ENCODE results near the gene PDE6C.

Gene PDE6C

DNA sequence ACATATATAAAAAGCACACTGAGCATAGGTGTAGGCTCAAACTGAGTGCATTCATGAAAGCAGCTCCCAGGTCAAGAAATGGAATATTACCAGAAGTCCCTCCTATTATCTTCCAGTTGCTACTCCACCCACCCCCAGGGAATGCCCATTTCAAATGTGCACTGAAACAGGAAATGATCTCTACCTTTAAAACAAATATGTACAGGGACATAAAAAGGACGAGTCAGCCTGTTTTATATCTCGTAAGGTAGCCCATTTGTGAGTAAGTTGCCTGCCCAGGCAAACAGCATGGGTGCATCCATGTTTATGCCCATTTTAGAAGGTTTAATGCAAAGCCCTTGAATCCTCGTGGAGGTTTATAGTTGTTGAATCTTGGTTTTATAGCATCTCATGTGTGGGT, 35.4 kb upstream of the PDE6C start:
- H3K27me3 ChIP-seq (ENCODE audit: control insufficient read depth in 5 of 5, insufficient read depth in 4 of 5, low read length in 5 of 5), result no peaks in the 10 kb centered on the region
- H3K4me1 ChIP-seq (ENCODE audit: control insufficient read depth in 5 of 5, insufficient read depth in 5 of 5, low read length in 5 of 5), result peaks cover 0 to 19% (median 12%) of the 10 kb centered on the region in 5 donors
- H3K27ac ChIP-seq (ENCODE audit: low read depth, low read length), result no peak overlapping the region
- no peak overlapping the region for H3K9ac ChIP-seq (ENCODE audit: low read length in 5 of 5)
- peaks cover 0 to 7% (median 0%) of the 10 kb centered on the region in 5 donors for H3K9me3 ChIP-seq (ENCODE audit: control insufficient read depth in 5 of 5, low read length in 5 of 5)
- H3K36me3 ChIP-seq (ENCODE audit: control insufficient read depth in 5 of 5, insufficient read depth in 5 of 5, low read length in 5 of 5), result peaks cover 0 to 7% (median 6%) of the 10 kb centered on the region in 5 donors
- H3K4me3 ChIP-seq (ENCODE audit: low read depth in 1 of 5, low read length in 5 of 5), result no peak overlapping the region

DNA sequence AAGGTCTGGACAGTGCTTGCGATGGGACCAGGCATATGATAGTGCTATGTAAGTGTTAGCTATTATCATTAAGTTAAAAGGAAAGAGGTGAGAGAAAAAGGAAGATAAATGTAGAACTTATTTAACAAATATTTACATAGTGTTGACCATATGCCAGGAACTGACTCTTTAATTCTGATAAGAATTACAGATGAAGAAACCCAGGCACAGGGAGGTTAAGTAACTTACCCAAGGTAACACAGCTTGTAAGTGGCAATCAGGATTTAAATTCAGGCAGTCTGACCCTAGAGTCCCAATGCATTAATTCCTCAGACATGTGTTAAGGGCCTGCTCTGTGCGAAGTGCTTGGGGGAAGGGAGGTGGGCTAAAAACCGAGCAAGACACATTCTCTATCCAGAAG, 34.8 kb upstream of the PDE6C start:
- Histone ChIP-seq H3K4me1 (ENCODE audit: control insufficient read depth in 5 of 5, insufficient read depth in 5 of 5, low read length in 5 of 5) (peaks cover 0 to 12% (median 7%) of the 10 kb centered on the region in 5 donors), H3K4me3 (ENCODE audit: low read depth in 1 of 5, low read length in 5 of 5) (no peak overlapping the region), H3K27me3 (ENCODE audit: control insufficient read depth in 5 of 5, insufficient read depth in 4 of 5, low read length in 5 of 5) (no peaks in the 10 kb centered on the region), H3K27ac (ENCODE audit: low read depth, low read length) (no peak overlapping the region), H3K9me3 (ENCODE audit: control insufficient read depth in 5 of 5, low read length in 5 of 5) (peaks cover 0 to 7% (median 0%) of the 10 kb centered on the region in 5 donors), H3K36me3 (ENCODE audit: control insufficient read depth in 5 of 5, insufficient read depth in 5 of 5, low read length in 5 of 5) (peaks cover 0 to 7% (median 6%) of the 10 kb centered on the region in 5 donors), H3K9ac (ENCODE audit: low read length in 5 of 5) (no peak overlapping the region)

DNA sequence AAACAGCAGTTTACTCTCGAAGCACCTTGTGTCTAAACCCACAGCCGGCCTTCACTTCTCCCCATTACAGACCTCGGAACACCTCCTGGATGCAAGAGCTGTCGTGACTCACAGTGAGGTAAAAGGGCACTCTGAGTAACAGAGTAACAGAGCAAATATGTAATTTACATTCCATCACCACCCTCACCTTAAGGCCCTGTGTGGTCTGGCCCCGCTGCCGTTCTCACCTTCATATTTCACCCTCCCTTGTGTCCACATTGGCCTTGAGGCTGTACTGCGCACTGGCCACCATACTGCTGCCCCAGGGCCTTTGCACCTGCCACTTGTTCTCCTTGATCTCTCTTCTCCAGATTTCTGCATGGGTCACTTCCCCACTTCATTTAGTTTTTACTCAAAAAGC, 33.2 kb upstream of the PDE6C start:
- H3K4me1 ChIP-seq (ENCODE audit: control insufficient read depth in 5 of 5, insufficient read depth in 5 of 5, low read length in 5 of 5), result peaks cover 0 to 5% (median 0%) of the 10 kb centered on the region in 5 donors
- no peaks in the 10 kb centered on the region for H3K27me3 ChIP-seq (ENCODE audit: control insufficient read depth in 5 of 5, insufficient read depth in 4 of 5, low read length in 5 of 5)
- no peak overlapping the region for H3K4me3 ChIP-seq (ENCODE audit: low read depth in 1 of 5, low read length in 5 of 5)
- peaks cover 0 to 7% (median 0%) of the 10 kb centered on the region in 5 donors for H3K9me3 ChIP-seq (ENCODE audit: control insufficient read depth in 5 of 5, low read length in 5 of 5)
- H3K27ac ChIP-seq (ENCODE audit: low read depth, low read length), result peak overlapping the region; percentile 16
- H3K9ac ChIP-seq (ENCODE audit: low read length in 5 of 5), result no peak overlapping the region
- H3K36me3 ChIP-seq (ENCODE audit: control insufficient read depth in 5 of 5, insufficient read depth in 5 of 5, low read length in 5 of 5), result peaks cover 0 to 7% (median 6%) of the 10 kb centered on the region in 5 donors

DNA sequence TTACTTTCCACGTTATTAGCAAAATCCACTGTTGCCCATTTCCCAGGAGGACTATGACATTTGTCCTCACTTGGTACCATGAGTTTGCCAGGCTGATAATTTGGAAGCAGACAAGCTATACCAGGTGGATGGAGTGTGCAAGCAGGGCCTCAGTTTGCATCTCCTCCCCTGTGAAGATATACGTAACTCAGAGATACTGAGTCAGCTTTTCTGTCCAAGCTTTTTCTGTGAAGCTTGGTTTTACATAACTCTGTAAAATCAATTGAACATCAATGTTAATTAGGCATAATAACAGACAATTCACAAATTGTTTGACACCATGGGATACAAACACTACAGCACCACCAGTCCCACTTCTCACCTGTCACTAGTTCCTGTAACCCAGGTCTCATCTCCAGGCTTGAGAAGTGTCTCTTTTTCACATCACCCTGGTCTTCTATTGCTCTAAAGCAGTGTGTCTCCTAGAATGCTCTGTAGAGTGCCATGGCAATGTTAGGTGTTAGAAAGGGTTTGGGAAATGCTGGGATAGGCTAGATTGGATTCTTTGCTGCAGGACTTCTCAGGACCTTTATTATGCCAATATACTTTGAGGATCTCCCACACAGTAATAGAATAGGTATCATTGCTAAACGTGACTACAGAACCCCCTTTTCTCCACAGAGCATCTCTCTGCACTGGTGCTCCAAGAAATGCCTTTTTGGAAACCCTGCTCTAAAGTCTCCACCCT, 32.2 kb upstream of the PDE6C start:
- Histone ChIP-seq H3K9me3 (ENCODE audit: control insufficient read depth in 5 of 5, low read length in 5 of 5) (peaks cover 0 to 7% (median 0%) of the 10 kb centered on the region in 5 donors), H3K27ac (ENCODE audit: low read depth, low read length) (no peak overlapping the region), H3K9ac (ENCODE audit: low read length in 5 of 5) (no peak overlapping the region), H3K36me3 (ENCODE audit: control insufficient read depth in 5 of 5, insufficient read depth in 5 of 5, low read length in 5 of 5) (peaks cover 0 to 7% (median 6%) of the 10 kb centered on the region in 5 donors), H3K4me1 (ENCODE audit: control insufficient read depth in 5 of 5, insufficient read depth in 5 of 5, low read length in 5 of 5) (peaks cover 0 to 5% (median 0%) of the 10 kb centered on the region in 5 donors), H3K27me3 (ENCODE audit: control insufficient read depth in 5 of 5, insufficient read depth in 4 of 5, low read length in 5 of 5) (no peaks in the 10 kb centered on the region), H3K4me3 (ENCODE audit: low read depth in 1 of 5, low read length in 5 of 5) (no peak overlapping the region)

DNA sequence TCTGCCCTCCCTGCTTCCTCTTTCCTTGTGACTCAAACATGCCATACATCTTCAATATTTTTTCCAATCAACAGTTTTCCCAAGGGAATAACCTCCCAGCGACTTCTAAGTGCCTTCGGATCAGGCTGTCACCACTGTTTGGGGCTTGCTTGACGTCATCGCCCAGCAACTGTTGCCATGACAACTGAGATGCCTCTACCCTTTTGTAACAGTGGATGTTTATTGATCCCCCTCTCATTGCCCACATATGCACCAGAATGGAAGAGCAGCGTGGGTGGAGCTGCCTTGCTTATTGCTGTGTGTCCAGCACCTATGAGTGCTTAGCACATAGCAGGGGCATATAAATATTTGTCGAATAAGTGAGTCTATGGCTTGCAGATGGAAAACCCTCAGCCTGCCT, 31.5 kb upstream of the PDE6C start:
- Histone ChIP-seq H3K36me3 (ENCODE audit: control insufficient read depth in 5 of 5, insufficient read depth in 5 of 5, low read length in 5 of 5) (peaks cover 0 to 7% (median 6%) of the 10 kb centered on the region in 5 donors), H3K27ac (ENCODE audit: low read depth, low read length) (no peak overlapping the region), H3K27me3 (ENCODE audit: control insufficient read depth in 5 of 5, insufficient read depth in 4 of 5, low read length in 5 of 5) (no peaks in the 10 kb centered on the region), H3K9ac (ENCODE audit: low read length in 5 of 5) (no peak overlapping the region), H3K4me3 (ENCODE audit: low read depth in 1 of 5, low read length in 5 of 5) (no peak overlapping the region), H3K4me1 (ENCODE audit: control insufficient read depth in 5 of 5, insufficient read depth in 5 of 5, low read length in 5 of 5) (peaks cover 0 to 5% (median 0%) of the 10 kb centered on the region in 5 donors), H3K9me3 (ENCODE audit: control insufficient read depth in 5 of 5, low read length in 5 of 5) (peaks cover 0 to 7% (median 0%) of the 10 kb centered on the region in 5 donors)

DNA sequence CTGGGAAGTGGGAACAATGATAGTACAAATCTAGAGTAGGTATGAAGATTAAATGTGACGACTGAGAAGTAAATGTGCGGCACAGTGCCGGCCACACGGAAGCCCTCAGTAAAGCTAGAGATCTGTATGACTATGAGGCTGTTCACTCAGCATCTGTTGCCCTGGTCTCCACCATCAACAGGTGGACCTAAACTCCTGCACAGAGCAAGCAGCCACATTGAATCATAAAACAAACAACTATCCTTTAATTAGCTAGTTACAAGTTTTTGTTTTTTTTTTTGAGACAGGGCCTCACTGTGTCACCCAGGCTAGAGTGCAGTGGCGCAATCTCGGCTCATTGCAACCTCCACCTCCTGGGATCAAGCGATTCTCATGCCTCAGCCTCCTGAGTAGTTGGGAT, 27.9 kb upstream of the PDE6C start:
- H3K36me3 ChIP-seq (ENCODE audit: control insufficient read depth in 5 of 5, insufficient read depth in 5 of 5, low read length in 5 of 5), result peaks cover 0 to 8% (median 4%) of the 10 kb centered on the region in 5 donors
- peaks cover 0 to 7% (median 0%) of the 10 kb centered on the region in 5 donors for H3K9me3 ChIP-seq (ENCODE audit: control insufficient read depth in 5 of 5, low read length in 5 of 5)
- no peak overlapping the region for H3K27ac ChIP-seq (ENCODE audit: low read depth, low read length)
- H3K4me1 ChIP-seq (ENCODE audit: control insufficient read depth in 5 of 5, insufficient read depth in 5 of 5, low read length in 5 of 5), result peaks cover 0 to 5% (median 0%) of the 10 kb centered on the region in 5 donors
- H3K27me3 ChIP-seq (ENCODE audit: control insufficient read depth in 5 of 5, insufficient read depth in 4 of 5, low read length in 5 of 5), result no peaks in the 10 kb centered on the region
- no peak overlapping the region for H3K9ac ChIP-seq (ENCODE audit: low read length in 5 of 5)
- H3K4me3 ChIP-seq (ENCODE audit: low read depth in 1 of 5, low read length in 5 of 5), result no peak overlapping the region

DNA sequence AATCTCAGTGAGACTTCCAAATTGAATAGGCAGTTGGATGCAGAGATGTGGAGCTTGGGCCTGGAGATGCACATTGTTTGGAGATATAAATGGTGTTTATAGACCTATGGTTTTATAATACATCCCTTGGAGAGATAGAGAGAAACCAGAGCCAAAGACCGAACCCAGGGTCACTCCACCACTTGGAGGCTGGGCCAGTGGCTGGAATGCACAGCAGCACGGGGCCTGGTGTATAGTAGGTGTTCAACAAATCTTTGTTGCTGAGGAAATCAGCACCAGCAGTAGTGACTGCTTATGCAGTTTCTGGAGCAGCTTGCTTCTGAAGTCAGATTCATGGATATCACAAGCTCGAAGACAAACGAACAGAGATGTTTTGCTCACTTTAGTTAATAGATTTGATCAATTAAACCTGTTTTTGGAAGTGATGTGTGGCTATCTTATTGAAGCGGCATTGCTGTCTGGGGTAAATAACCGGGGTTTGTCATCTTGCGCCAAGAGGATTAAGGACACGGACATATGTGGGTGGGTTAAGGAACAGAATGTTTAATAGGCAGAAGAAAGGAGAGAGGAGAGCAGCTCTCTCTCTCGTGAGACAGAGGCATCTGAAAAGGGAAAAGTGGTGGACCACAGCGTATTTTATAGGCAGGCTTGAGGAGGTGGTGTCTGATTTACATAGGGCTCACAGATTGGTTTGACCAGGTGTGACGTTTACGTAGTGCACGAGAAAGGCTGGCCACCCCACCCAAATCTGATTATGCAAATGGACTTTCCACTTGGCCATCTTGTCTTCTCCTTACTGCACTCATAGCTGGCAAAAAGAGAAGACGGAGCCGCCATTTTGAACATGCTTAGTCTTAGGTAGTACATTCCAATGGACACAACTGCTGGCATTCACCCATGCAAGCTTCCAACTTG, 22.4 kb upstream of the PDE6C start:
- no peak overlapping the region for H3K27ac ChIP-seq (ENCODE audit: low read depth, low read length)

DNA sequence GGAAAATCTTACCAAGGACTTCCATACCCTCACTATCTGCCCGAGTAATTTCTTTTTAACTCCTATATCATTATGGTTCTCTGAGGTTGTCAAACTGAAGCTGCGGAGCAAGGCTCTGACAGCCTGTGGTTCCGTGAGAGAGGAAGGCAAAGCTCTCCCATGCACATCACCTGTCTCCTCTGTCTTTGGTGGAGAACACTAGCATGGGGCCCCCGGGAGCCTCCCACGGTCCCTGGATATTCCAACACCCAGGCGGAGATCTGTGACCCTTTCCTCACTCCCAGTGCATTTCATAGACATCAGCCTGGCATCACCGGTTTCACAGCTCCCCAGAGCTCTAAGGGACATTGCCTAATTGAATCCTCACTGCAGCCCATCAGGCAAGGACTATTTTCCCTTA, 21.7 kb upstream of the PDE6C start:
- Histone ChIP-seq H3K27me3 (ENCODE audit: control insufficient read depth in 5 of 5, insufficient read depth in 4 of 5, low read length in 5 of 5) (no peaks in the 10 kb centered on the region), H3K9me3 (ENCODE audit: control insufficient read depth in 5 of 5, low read length in 5 of 5) (no peaks in the 10 kb centered on the region), H3K4me3 (ENCODE audit: low read depth in 1 of 5, low read length in 5 of 5) (no peak overlapping the region), H3K4me1 (ENCODE audit: control insufficient read depth in 5 of 5, insufficient read depth in 5 of 5, low read length in 5 of 5) (peaks cover 8 to 44% (median 24%) of the 10 kb centered on the region in 5 donors), H3K36me3 (ENCODE audit: control insufficient read depth in 5 of 5, insufficient read depth in 5 of 5, low read length in 5 of 5) (peaks cover 0 to 29% (median 12%) of the 10 kb centered on the region in 5 donors), H3K9ac (ENCODE audit: low read length in 5 of 5) (no peak overlapping the region), H3K27ac (ENCODE audit: low read depth, low read length) (no peak overlapping the region)

More for the DNA sequence above, 22.4 kb upstream of the PDE6C start:
- peaks cover 8 to 37% (median 24%) of the 10 kb centered on the region in 5 donors for H3K4me1 ChIP-seq (ENCODE audit: control insufficient read depth in 5 of 5, insufficient read depth in 5 of 5, low read length in 5 of 5)
- H3K36me3 ChIP-seq (ENCODE audit: control insufficient read depth in 5 of 5, insufficient read depth in 5 of 5, low read length in 5 of 5), result peaks cover 0 to 22% (median 10%) of the 10 kb centered on the region in 5 donors
- H3K9me3 ChIP-seq (ENCODE audit: control insufficient read depth in 5 of 5, low read length in 5 of 5), result no peaks in the 10 kb centered on the region
- H3K4me3 ChIP-seq (ENCODE audit: low read depth in 1 of 5, low read length in 5 of 5), result no peak overlapping the region
- H3K9ac ChIP-seq (ENCODE audit: low read length in 5 of 5), result no peak overlapping the region
- no peaks in the 10 kb centered on the region for H3K27me3 ChIP-seq (ENCODE audit: control insufficient read depth in 5 of 5, insufficient read depth in 4 of 5, low read length in 5 of 5)

DNA sequence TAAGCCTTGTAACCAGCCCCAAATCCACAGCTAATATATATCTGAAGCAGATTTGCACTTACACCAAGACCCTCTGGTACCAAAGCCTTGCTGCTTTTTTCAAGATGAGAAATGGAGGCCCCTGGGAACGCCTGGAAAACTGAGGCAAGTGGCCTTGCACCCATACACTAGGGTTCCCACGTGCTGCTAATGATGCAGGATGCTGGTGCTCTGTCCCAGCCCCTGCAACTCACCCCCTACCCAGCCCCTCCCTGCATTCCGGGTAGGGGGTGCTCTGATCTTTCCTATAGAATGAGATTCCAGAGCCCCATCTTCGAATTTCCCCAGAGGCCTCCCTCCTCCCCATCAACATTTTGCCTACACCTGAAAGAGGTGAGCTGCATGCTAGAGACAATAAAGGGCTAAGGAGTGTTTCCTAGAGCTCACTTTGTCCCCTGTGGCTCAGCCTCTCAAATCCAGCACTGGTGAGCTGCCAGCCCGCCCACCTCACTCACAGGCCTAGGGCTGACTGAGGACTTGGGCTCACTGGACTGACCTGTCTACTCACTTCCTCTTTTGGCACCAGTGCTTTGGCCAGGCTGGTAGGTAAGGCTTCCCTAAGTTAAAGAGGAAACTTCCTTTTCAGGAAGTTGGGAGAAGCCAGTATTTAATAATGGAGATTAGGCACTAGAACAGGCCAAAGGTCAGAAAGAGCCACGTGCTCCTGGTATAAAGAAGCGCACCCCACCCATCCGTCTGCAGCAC, 21.1 kb upstream of the PDE6C start:
- Histone ChIP-seq H3K9me3 (ENCODE audit: control insufficient read depth in 5 of 5, low read length in 5 of 5) (no peaks in the 10 kb centered on the region), H3K36me3 (ENCODE audit: control insufficient read depth in 5 of 5, insufficient read depth in 5 of 5, low read length in 5 of 5) (peaks cover 0 to 31% (median 12%) of the 10 kb centered on the region in 5 donors), H3K27ac (ENCODE audit: low read depth, low read length) (peak overlapping the region; percentile 57), H3K4me3 (ENCODE audit: low read depth in 1 of 5, low read length in 5 of 5) (peak overlapping the region in 1 of 5 donors; percentile 11), H3K4me1 (ENCODE audit: control insufficient read depth in 5 of 5, insufficient read depth in 5 of 5, low read length in 5 of 5) (peaks cover 8 to 49% (median 25%) of the 10 kb centered on the region in 5 donors), H3K9ac (ENCODE audit: low read length in 5 of 5) (no peak overlapping the region), H3K27me3 (ENCODE audit: control insufficient read depth in 5 of 5, insufficient read depth in 4 of 5, low read length in 5 of 5) (no peaks in the 10 kb centered on the region)

Data from subcutaneous abdominal adipose tissue (tissue), 5 donors.